SJSA1 (cell line): ENCODE data around the gene MYO1D. TPM values are rescaled to one million over a fixed set of nuclear protein-coding genes. Genes with fewer than 3 reads are reported as not detected.

Experiments
- DNase-seq, 2 experiments: peaks; one replicate each; pipeline ENCODE4 v3.0.0-alpha.2; 2015 to 2020; ENCODE audit warnings: low spot score in 2 of 2, low read depth in 1 of 2
- H3K27ac ChIP-seq: fragments of 250-450 bp; sonication (Bioruptor Pico); 2 replicates; pipeline ENCODE4 v1.5.1; 2020; ENCODE audit warnings: mild to moderate bottlenecking, moderate library complexity
- H3K27me3 ChIP-seq: fragments of 250-450 bp; sonication (Bioruptor Pico); replicated peaks from 2 replicates; pipeline ENCODE4 v1.5.1; 2020; ENCODE audit warnings: mild to moderate bottlenecking, moderate library complexity
- H3K36me3 ChIP-seq: fragments of 250-450 bp; sonication (Bioruptor Pico); 2 replicates; pipeline ENCODE4 v1.5.1; 2020; ENCODE audit warnings: mild to moderate bottlenecking
- H3K4me1 ChIP-seq: fragments of 250-450 bp; sonication (Bioruptor Pico); replicated peaks from 2 replicates; pipeline ENCODE4 v1.6.1; 2021; ENCODE audit warnings: mild to moderate bottlenecking
- H3K4me3 ChIP-seq: fragments of 250-450 bp; sonication (Bioruptor Pico); 2 replicates; pipeline ENCODE4 v1.5.1; 2020; ENCODE audit warnings: mild to moderate bottlenecking
- H3K9me3 ChIP-seq: fragments of 250-450 bp; sonication (Bioruptor Pico); replicated peaks from 2 replicates; pipeline ENCODE4 v1.5.1; 2020; ENCODE audit warnings: mild to moderate bottlenecking
- total RNA-seq: library from RNA; depleted of rRNA; stranded (reverse); fragments of >200 nt; shearing (Covaris generic); gene quantifications from 2 replicates; pipeline ENCODE4 v1.2.3, GENCODE V29; 2014

Gene MYO1D
- total RNA-seq, 1 experiment from 2014 or later = 1.1 TPM

DNA sequence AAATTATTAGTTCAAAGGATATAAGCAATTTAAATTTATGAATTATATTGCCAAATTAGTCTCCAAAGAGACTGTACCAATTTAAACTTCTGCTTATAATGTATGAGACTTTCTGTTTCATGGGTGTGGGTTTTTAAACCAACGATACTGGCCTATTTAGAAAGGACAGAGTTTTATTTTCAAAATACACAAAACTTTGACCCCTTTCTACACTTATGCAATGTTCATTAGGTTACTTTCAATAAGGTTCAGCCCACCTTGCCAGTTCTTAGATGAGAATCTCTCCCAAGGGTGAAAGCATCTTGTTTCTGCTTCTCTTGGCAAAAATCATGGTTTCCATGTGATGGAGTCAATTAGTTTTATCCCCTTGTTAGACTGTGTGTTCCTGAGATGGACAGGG lies 84.7 kb downstream of the MYO1D start:
- Histone ChIP-seq H3K9me3 (no peaks in the 10 kb centered on the region), H3K4me3 (no peak overlapping the region), H3K27me3 (no peaks in the 10 kb centered on the region; the same call in 1 of the 2 replicates), H3K27ac (no peak overlapping the region), H3K36me3 (no peaks in the 10 kb centered on the region), H3K4me1 (no peaks in the 10 kb centered on the region)
- no peak for DNase-seq

DNA sequence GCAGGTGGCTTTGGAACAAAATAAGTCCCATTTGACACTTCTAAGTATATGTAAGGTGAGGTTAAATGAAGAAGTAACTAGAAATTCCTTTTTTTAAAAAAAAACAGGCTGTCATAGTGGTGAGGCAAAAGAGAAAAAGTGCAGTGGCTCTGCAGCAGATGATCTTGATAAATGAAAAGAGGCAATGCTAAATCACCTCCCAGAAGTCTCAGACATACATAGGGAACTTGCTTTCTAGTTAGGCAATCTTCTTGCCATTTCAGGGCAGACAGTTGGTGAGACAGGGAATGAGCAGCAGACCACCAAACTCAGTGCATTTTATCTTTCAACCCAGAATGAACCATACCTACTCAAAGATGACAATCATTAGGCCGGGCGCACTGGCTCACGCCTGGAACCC lies 90.8 kb downstream of the MYO1D start:
- DNase-seq = no peak
- Histone ChIP-seq H3K27ac (no peak overlapping the region), H3K36me3 (no peaks in the 10 kb centered on the region), H3K4me1 (no peaks in the 10 kb centered on the region), H3K9me3 (no peaks in the 10 kb centered on the region), H3K4me3 (no peak overlapping the region), H3K27me3 (no peaks in the 10 kb centered on the region; the same call in 1 of the 2 replicates)

DNA sequence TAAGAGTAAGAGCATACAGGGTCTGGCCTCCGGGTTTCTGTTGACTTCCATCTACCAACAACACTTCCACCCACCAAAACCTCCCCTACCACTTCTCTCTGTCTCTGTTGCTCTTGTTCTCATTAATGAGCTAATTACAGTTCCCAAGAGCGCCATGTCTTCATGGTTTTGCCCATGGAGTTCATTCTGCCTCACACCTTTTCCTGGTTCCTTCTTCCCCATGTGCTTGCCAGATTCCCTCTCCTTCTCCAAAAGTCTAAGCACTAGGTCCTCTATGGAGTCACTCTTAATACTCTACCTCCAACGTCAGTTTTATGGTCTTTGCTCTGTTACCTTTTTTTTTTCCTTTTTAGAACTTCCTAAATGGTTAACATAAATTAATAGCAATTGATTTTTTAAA lies 92.8 kb downstream of the MYO1D start:
- no peaks in the 10 kb centered on the region; the same call in 1 of the 2 replicates for H3K27me3 ChIP-seq
- no peak for DNase-seq
- H3K4me1 ChIP-seq = no peaks in the 10 kb centered on the region
- no peaks in the 10 kb centered on the region for H3K36me3 ChIP-seq
- H3K9me3 ChIP-seq = no peaks in the 10 kb centered on the region
- no peak overlapping the region for H3K27ac ChIP-seq
- H3K4me3 ChIP-seq = no peak overlapping the region

DNA sequence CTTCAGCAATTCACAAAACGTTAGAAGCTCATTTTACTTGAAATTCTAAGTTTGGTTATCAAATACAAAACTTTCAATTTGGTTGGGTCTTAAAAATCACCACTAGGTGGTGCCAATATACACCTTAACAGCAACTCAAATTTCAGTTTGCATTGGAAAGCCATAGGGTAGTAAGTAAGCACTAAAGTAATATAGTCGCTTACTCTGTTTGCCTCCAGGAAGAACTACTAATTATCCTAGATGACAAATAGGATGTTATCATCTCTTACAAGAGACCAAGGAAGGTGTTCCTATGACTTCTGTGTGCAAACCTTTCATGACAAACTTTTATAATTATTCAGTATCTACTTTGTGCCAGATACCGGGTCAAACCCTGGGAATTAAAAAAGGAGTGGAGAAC lies 93.3 kb downstream of the MYO1D start:
- no peaks in the 10 kb centered on the region for H3K9me3 ChIP-seq
- no peak overlapping the region for H3K4me3 ChIP-seq
- no peaks in the 10 kb centered on the region; the same call in 1 of the 2 replicates for H3K27me3 ChIP-seq
- peak in 1 of 2 experiments; percentile 32 for DNase-seq
- H3K4me1 ChIP-seq = no peaks in the 10 kb centered on the region
- no peaks in the 10 kb centered on the region for H3K36me3 ChIP-seq
- no peak overlapping the region for H3K27ac ChIP-seq

DNA sequence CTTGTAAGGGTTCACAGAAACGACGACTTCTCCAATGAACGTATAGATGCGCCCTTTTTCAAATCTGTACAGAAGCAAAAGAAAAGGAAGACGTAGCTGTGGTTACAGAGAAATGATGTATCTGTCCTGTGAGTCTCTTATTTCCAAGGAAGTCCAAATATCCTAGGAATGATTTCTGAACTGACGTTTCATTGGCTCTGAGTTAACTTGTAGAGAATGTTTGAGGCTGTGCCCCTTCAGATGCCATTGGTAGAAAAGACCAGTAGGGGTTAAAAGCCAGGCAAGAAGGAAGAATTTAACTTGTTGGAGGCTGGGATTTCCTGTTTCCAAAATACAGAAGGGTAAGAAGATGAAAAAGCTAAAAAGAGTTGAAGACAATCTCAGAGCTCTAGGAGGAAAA lies 96.2 kb downstream of the MYO1D start:
- Histone ChIP-seq H3K9me3 (no peaks in the 10 kb centered on the region), H3K4me1 (no peaks in the 10 kb centered on the region)
- no peak for DNase-seq

DNA sequence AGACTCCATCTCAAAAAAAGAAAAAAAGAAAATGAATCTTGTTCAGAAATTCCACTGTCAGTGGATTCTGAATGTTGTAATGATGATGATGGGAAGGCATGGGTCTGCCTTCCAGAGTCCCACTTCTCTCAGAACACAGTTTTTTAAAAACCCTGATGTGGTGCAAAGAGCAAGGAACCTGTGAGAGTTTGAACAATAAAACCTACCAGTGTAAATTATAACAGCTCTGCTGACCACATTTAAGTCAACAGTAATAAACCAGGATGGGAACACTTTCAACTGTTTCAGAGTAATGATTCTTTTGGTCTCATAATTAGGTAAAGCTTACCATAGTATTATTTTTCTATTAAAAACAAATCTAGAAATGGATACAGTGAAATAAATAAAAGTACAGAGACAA lies 99.0 kb downstream of the MYO1D start:
- H3K4me3 ChIP-seq = no peak overlapping the region
- H3K27ac ChIP-seq = no peak overlapping the region
- H3K4me1 ChIP-seq = no peaks in the 10 kb centered on the region
- H3K27me3 ChIP-seq = no peaks in the 10 kb centered on the region; the same call in 1 of the 2 replicates
- DNase-seq = no peak
- H3K36me3 ChIP-seq = no peaks in the 10 kb centered on the region
- H3K9me3 ChIP-seq = no peaks in the 10 kb centered on the region

More for the DNA sequence above, 96.2 kb downstream of the MYO1D start:
- Histone ChIP-seq H3K4me3 (no peak overlapping the region), H3K27me3 (no peaks in the 10 kb centered on the region; the same call in 1 of the 2 replicates), H3K36me3 (no peaks in the 10 kb centered on the region), H3K27ac (no peak overlapping the region)

DNA sequence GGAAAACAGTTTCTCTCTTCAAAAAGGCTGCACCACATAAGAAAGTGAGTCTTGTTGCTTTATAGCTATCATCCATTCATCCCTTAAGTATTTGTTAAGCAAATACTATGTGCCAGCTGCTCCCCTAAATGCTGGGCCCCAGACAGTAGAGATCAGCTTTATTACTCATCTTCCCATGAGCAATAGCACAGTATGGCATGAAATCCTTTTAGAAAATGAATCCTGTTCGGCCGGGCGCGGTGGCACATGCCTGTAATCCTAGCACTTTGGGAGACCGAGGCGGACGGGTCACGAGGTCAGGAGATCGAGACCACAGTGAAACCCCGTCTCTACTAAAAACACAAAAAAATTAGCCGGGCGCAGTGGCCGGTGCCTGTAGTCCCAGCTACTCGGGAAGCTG lies 99.5 kb downstream of the MYO1D start:
- no peaks in the 10 kb centered on the region for H3K36me3 ChIP-seq
- no peak overlapping the region for H3K27ac ChIP-seq
- no peaks in the 10 kb centered on the region; the same call in 1 of the 2 replicates for H3K27me3 ChIP-seq
- H3K9me3 ChIP-seq = no peaks in the 10 kb centered on the region
- H3K4me3 ChIP-seq = no peak overlapping the region
- no peak for DNase-seq
- no peaks in the 10 kb centered on the region for H3K4me1 ChIP-seq

DNA sequence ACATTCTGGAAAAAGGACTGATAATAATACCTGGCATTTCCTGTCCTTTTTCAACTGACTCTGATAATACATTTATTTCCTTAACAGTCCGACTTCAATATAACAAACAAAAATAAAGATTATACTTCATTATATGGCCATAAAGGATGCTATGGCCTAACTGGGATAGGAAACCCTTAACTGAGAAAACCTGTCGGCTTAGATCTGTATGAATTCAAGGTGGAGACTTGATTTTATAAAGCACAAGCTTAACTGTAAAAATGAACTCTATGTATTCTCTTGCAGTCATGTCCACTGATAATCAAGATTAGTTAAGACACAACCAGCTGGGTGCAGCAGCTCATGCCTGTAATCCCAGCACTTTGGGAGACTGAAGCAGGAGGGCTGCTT lies 102.2 kb downstream of the MYO1D start:
- DNase-seq = no peak
- Histone ChIP-seq H3K27me3 (no peaks in the 10 kb centered on the region; the same call in 1 of the 2 replicates), H3K27ac (no peak overlapping the region), H3K4me1 (no peaks in the 10 kb centered on the region), H3K9me3 (no peaks in the 10 kb centered on the region), H3K4me3 (no peak overlapping the region), H3K36me3 (no peaks in the 10 kb centered on the region)

DNA sequence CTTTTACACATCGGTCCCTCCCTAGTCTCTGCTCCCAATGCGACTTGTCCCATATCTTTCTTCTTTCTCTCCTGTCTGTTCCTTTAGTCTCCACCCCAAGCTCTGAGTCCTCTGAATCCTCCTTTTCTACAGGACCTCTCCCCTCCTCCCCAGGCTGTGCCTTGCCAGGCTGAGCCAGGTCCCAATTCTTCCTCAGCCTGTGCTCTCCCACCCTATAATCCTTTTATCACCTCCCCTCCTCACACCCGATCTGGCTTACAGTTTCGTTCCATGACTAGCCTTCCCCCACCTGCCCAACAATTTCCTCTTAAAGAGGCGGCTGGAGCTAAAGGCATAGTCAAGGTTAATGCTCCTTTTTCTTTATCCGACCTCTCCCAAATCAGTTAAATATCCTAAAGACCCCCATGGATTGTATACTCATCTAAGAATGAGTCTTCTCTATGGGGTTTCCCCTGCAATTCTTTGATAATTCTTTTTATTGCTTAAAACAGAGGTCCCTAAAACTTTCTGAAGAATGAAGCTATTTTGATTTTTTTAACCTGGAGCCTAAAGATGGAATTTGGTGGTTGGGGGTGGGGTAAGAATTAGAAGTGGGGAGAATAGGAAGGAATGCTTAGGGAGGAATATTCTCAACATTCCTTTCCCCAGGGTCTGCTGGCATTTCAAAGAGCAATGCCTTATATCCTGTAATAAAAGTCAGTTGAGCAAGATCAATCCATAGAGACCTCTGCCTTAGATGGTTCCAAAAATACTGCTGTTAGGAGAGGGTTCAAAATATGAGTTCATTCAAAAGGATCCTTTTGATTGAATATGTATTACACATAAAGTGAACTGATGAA lies 102.8 kb downstream of the MYO1D start:
- H3K36me3 ChIP-seq = no peaks in the 10 kb centered on the region
- H3K9me3 ChIP-seq = no peaks in the 10 kb centered on the region
- H3K27me3 ChIP-seq = no peaks in the 10 kb centered on the region; the same call in 1 of the 2 replicates
- no peaks in the 10 kb centered on the region for H3K4me1 ChIP-seq
- DNase-seq = no peak
- no peak overlapping the region for H3K27ac ChIP-seq
- no peak overlapping the region for H3K4me3 ChIP-seq

DNA sequence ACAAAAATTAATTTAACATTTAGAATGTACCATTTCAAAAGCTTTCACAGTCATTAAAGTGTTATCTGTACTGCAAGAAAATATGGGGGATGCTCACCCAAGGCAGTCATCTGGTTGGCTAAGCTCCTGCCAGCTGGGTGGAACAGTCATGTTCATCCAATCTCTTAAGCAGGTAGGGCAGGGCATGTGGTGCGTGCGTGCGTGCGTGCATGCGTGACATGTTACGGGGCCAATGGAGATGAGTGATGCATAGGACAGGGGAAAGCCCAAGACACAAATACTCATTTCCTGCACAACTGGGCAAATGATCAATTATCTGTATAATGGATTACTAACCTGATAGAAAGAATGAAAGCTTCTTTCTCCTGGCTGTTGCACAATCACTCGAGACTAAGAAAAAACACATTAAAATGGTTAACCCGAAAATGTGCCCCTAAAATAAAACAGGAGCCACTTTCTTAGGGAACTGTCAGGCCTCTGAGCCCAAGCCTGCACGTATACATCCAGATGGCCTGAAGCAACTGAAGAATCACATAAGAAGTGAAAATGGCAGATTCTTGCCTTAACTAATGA lies 104.4 kb downstream of the MYO1D start:
- Histone ChIP-seq H3K27ac (no peak overlapping the region), H3K4me3 (no peak overlapping the region), H3K27me3 (no peaks in the 10 kb centered on the region; the same call in 1 of the 2 replicates), H3K4me1 (no peaks in the 10 kb centered on the region), H3K36me3 (no peaks in the 10 kb centered on the region), H3K9me3 (no peaks in the 10 kb centered on the region)
- no peak for DNase-seq

DNA sequence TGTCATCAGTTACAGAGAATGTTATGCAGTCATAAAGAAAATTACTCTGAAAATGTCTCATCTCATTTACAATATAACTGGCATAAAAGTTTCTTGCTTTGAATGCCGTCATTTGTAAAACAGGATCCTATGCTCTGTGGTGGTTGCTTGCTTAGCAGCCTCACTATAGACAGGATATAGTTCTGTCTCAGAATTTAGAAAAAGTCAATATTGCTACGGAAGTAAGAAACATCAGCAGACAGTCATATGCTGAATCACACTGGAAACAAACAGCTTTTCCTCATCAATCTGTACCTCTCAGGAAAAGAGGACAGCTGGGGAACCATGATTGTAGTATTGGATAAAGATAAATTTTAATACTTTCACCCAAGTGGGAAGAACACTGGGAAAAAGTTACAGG lies 105.5 kb downstream of the MYO1D start:
- Histone ChIP-seq H3K36me3 (no peaks in the 10 kb centered on the region), H3K4me3 (no peak overlapping the region), H3K4me1 (no peaks in the 10 kb centered on the region), H3K27me3 (no peaks in the 10 kb centered on the region; the same call in 1 of the 2 replicates), H3K27ac (no peak overlapping the region), H3K9me3 (no peaks in the 10 kb centered on the region)
- no peak for DNase-seq

DNA sequence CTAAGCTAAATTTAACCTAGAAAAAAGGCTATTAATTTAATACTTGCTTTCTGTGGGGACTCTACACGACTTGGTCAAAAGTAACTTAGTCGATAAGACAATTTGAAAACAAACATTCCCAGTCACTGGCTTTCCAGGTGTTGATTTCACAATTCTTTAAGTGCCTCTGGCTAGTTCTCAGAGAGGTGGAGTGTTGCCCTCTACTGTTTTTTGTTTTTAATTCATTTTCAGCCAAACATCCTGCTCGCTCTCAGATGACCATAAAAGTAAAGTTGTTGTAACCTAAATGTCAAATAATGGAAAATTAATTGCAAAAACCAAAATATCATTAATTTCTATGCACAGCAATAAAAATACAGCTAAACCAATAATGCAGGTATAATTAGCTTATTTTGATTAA lies 107.1 kb downstream of the MYO1D start:
- no peak overlapping the region for H3K4me3 ChIP-seq
- DNase-seq = no peak
- no peak overlapping the region for H3K27ac ChIP-seq
- H3K9me3 ChIP-seq = no peaks in the 10 kb centered on the region
- no peaks in the 10 kb centered on the region for H3K36me3 ChIP-seq
- H3K27me3 ChIP-seq = no peaks in the 10 kb centered on the region; the same call in 1 of the 2 replicates
- H3K4me1 ChIP-seq = no peaks in the 10 kb centered on the region

DNA sequence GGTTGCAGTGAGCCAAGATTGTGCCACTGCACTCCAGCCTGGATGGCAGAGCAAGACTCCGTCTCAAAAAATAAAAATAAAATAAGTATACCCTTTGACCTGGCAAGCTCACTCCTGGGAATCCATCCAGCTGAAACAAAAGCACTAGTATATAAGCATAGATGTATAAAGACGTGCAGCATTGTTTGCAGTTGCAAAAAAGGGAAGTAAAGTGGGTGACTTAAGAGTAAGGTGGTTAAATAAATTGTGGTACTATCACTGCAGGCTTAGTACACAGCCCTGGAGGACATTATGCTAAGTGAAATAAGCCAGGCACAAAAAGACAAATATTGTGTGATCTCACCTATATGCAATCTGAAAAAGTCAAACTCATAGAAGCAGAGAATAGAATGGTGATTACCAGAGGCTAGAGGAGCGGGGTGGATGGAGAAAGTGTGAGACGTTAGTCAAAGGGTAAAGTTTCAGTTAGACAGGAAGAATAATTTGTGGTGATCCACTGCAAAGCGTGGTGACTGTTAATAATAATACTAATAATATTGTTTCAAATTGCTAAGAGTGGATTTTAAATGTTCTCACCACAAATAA lies 113.0 kb downstream of the MYO1D start:
- Histone ChIP-seq H3K27me3 (peaks cover 3% of the 10 kb centered on the region; the same call in 1 of the 2 replicates), H3K27ac (no peak overlapping the region), H3K9me3 (no peaks in the 10 kb centered on the region), H3K4me1 (no peaks in the 10 kb centered on the region), H3K4me3 (no peak overlapping the region), H3K36me3 (no peaks in the 10 kb centered on the region)
- no peak for DNase-seq

DNA sequence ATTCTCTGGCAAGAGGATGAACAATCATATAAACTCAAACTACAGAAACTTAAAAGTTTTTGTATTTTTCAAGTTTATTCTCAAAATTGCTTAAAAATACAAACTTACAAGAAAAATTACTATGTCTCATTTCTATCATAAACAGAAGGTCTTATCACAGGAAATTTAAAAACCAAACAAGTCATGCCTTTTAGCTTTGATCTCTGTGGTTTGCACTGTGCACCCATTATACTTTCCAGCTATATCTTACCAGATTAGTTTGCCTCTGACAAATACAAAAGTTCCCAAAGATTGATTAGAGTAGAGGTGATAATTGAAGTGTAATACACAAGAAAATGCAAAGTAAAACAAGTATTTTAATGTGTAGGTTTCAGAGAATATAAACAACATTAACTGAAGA lies 117.4 kb downstream of the MYO1D start:
- Histone ChIP-seq H3K9me3 (no peaks in the 10 kb centered on the region), H3K36me3 (no peaks in the 10 kb centered on the region), H3K4me1 (no peaks in the 10 kb centered on the region), H3K4me3 (no peak overlapping the region), H3K27me3 (peaks cover 3% of the 10 kb centered on the region; the same call in 1 of the 2 replicates), H3K27ac (no peak overlapping the region)
- DNase-seq = no peak
